ENCODE results near the gene GNAO1. TPM values are rescaled to one million over a fixed set of nuclear protein-coding genes. Genes with fewer than 3 reads are reported as not detected.

The GNAO1 gene
- total RNA-seq, 1 donor: under 0.01 TPM

- no peak for DNase-seq (ENCODE audit: low read depth in 2 of 3, low spot score in 2 of 3)
Observed at GRCh38 chr16:56262551-56263245, 71.4 kb downstream of the GNAO1 start.

DNA sequence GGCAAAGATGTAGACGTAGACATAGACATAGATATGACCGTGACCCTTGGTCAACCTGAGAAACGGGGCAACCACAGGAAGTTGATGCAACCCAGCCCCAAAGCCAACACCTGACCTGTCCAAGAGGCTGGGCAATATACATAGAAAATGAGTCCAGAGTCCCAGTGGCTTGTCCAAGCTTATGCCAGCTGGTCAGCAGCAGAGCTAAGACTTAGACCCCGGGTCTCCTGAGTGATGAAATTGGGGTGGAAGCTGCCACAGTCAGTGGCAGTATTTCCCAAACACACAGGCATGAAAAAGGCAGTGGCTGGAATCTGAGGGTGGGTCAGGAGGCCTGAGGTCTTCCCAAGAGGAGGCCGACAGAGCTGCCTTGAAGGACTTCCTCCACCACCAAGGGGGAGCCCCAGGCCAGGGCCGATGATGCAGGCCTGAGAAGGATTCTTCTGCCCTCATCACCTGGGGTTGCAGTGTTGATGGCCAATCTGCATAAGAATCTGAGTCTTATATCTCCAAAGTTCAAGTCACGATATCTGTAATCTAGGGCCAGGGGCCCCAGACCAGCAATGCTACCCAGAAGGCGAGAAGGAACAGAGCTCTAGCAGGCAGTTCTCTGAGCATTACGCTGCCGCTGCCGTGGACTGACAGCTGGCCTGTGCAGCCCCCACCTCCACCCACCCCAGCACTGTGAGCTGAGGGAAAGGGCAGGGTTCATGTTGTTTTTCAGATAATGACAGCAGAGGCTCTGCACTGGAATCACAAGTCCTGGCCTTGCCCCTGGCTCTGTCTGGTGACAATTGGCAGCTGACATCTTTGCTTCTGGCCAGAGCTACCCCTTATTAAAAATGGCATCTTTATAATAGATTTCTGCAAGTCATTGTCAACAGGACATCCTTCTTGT is 72.7 kb downstream of the GNAO1 start:
- no peak for DNase-seq (ENCODE audit: low read depth in 2 of 3, low spot score in 2 of 3)

DNA sequence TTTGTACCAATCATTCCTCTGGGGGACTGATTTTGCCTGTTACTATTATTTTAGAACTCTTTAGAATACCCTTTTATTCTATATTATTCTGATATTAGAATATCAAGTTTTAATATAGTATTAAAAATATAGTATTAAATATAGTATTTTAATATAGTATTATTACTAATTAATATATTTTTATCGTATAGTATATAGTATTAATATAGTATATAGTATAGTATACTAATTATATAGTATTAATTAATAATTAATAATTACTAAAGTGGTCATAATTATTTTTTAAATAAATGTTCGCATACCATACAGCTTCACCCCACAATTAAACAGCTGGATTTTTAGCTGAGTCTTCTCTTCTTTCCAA is 73.3 kb downstream of the GNAO1 start:
- DNase-seq (ENCODE audit: low read depth in 2 of 3, low spot score in 2 of 3): no peak

- DNase-seq (ENCODE audit: low read depth in 2 of 3, low spot score in 2 of 3): no peak
Observed at GRCh38 chr16:56265184-56265583, 73.9 kb downstream of the GNAO1 start.

GRCh38 chr16:56265746-56266145 is 74.5 kb downstream of the GNAO1 start:
- no peak for DNase-seq (ENCODE audit: low read depth in 2 of 3, low spot score in 2 of 3)

DNA sequence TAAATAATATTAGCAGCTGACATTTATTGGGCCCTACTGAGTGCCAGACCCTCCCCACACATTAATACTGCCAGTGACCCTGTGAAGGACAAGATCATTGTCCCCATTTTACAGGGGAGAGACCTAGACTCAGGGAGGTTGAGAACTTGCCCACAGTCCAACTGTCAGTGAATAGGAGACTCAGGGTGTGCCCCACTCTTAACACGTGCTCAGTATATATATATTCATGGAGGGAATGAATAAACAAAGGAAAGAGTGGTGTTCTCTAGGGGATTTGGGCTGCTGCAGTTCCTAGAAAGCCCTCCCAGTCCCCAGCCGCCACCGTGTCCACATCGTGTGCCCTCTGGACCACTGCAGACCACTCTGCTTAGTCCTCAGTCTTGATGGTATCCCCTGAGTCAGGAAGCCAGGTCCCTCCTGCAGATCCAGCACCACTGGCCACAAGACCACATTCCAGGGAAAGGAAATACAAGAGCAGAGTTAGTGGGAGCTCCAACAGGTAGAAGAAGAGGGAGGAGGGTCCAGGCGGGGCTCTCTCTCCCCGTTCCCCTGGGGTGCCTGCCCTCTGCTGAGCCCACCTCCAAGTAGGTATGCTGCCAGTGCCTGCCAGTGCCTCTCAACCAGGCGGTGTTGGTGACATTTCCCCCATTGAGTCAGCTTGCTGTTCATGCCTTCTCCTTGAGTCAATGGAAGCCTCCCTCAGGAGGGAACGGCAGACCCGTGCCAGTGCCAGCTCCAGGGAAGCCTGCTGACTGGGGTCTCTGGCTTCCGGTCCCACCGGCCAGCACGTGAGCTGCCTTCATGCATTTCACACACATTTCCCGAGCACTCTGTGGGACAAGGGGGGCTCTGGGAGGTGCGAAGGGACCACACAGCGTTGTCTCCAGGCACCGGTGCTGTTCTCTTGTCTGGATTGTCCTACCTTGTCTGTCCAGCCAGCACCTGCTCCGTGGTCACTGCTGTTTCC is 75.6 kb downstream of the GNAO1 start:
- DNase-seq (ENCODE audit: low read depth in 2 of 3, low spot score in 2 of 3): no peak

GRCh38 chr16:56267888-56268287 is 76.6 kb downstream of the GNAO1 start:
- DNase-seq (ENCODE audit: low read depth in 2 of 3, low spot score in 2 of 3): no peak

- DNase-seq (ENCODE audit: low read depth in 2 of 3, low spot score in 2 of 3): no peak
Observed at GRCh38 chr16:56268799-56269198, 77.5 kb downstream of the GNAO1 start.

DNA sequence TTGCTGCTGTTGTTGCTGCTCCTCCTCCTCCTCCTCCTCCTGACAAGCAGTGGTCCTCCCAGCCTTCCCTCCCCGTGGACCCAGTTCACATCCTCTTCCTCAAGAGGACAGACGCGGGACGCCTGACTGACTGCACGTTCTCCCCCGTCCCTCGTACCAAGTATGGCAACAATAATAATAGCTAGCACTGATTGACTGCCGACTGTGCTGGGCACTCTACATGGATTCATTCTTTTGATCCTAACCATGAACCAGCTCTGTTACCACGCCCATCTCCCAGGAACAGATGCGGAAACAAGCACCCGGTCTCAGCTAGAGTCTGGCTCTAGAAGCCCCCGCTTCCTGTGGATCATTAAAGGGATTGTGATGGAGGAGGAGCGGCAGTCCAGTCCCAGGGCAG is 78.0 kb downstream of the GNAO1 start:
- no peak for DNase-seq (ENCODE audit: low read depth in 2 of 3, low spot score in 2 of 3)

- no peak for DNase-seq (ENCODE audit: low read depth in 2 of 3, low spot score in 2 of 3)
Observed at GRCh38 chr16:56269811-56270684, 78.8 kb downstream of the GNAO1 start.

DNA sequence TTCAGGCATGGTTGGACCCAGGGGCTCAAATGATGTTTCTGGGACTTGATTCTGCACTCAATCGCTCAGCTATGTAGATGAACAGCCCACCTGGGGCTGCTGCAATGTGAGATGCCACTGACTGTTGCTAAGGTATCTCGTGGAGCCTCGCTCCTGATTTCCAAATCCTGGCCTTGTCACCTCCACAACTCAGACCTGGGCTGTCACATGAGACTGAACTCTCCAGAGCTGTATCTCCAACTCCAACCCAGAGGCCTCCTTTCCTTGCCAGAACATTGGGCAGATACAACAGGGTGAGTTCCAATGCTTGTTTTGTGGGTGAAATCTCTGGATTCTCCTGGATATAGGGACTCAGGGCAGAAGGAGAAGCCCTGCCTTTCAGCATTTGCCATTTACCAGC is 79.5 kb downstream of the GNAO1 start:
- DNase-seq (ENCODE audit: low read depth in 2 of 3, low spot score in 2 of 3): no peak

GRCh38 chr16:56272583-56272894 is 81.2 kb downstream of the GNAO1 start:
- DNase-seq (ENCODE audit: low read depth in 2 of 3, low spot score in 2 of 3): no peak

DNA sequence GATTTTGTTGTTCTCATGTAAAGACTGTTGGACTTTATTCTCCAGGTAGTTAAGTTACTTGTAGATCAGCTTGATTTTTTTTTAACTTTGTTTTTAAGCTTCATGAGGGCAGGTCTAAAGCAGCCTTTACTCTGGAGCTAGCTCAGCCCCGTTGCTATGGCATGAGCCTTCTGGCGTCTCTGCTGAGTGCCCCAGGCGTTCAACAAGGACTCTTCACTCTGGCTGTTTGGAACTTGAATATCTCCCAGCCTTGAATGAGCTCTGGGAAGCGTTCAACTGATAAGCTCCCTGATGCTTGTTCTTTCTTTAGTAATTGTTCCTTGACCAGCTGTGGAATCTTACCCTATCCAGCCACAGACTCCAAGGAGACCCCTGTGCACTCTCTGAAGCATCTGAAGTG is 82.3 kb downstream of the GNAO1 start:
- DNase-seq (ENCODE audit: low read depth in 2 of 3, low spot score in 2 of 3): no peak

DNA sequence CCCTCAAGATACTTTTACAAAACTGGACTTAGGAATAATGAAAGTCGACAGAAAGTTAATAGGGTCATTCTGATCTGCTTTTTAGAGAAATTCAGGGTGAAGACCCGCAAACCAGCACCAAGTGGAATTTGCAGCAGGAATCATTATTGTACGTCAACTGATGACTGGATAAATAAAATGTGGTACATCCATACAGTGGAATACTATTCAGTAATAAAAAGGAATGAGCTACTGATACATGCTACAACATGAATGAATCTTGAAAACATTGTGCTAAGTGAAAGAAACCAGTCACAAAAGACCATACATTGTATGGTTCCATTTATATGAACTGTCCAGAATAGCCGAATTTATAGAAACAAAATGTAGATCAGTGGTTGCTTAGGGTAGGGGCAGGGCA is 83.1 kb downstream of the GNAO1 start:
- DNase-seq (ENCODE audit: low read depth in 2 of 3, low spot score in 2 of 3): no peak

GRCh38 chr16:56275076-56275475 is 83.8 kb downstream of the GNAO1 start:
- DNase-seq (ENCODE audit: low read depth in 2 of 3, low spot score in 2 of 3): no peak

GRCh38 chr16:56275801-56276200 is 84.5 kb downstream of the GNAO1 start:
- DNase-seq (ENCODE audit: low read depth in 2 of 3, low spot score in 2 of 3): no peak

- DNase-seq (ENCODE audit: low read depth in 2 of 3, low spot score in 2 of 3): no peak
Observed at GRCh38 chr16:56277075-56277474, 85.8 kb downstream of the GNAO1 start.

- no peak for DNase-seq (ENCODE audit: low read depth in 2 of 3, low spot score in 2 of 3)
Observed at GRCh38 chr16:56278196-56278855, 87.0 kb downstream of the GNAO1 start.

DNA sequence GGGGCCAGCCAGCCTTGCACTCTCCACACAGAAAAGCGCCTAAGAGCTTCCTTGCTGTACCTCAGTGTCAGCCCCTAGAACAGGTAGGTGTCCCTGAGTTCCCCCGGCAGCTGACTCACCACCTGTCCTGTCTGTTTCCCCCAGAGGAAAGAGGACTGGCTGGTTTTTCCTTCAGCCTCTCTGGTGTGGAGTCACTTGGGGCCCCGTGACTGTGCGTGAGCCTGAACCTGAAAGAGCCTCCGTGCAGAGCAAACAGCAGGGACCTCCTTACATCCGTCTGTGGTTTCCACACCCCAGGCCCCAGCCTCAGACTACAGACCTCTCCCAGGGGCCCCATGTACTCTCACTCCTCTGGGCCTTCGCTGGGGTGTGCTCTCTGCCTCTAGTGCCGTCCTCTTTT is 87.8 kb downstream of the GNAO1 start:
- DNase-seq (ENCODE audit: low read depth in 2 of 3, low spot score in 2 of 3): peak in 2 of 3 donors; percentile 72 to 77

DNA sequence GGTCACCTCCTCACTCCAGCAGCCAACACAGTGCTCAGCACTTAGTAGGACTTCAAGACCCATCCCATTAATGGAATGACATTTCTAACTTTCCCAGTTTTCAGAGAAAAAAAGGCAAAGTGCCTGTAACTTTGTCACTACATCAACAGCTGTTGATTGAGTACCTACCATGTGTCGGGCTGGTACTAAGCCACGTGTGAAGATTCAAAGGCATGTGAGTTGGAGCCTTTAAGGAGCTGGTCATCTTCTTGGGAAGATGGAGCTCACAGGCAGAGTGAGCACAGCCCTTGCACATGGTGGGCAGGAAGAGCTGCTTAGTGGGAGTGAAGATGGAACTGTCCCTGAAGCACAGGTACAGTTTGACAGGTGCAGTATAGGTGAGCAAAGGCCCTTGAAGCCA is 88.6 kb downstream of the GNAO1 start:
- no peak for DNase-seq (ENCODE audit: low read depth in 2 of 3, low spot score in 2 of 3)

All from hematopoietic multipotent progenitor cell (in vitro differentiated cells).